GM13977 (cell line): ENCODE data around the gene CDK7.

ENCODE experiments used
- DNase-seq: peaks from one replicate; pipeline ENCODE4 v3.0.0; 2012; ENCODE audit warnings: low spot score
- in situ Hi-C: fragments of 300-500 bp; cut with MboI; formaldehyde crosslinking; loops from one replicate; pipeline ENCODE4 v1.12.0; 2022; ENCODE audit warnings: low sequenced_read_pairs, low pct_unique_long_range_greater_than_20kb, mixed read lengths, inconsistent platforms; ENCODE audit not compliant: unreplicated experiment
- TF ChIP-seq, protein P1 (sequence below): IDR thresholded peaks from 2 replicates; pipeline ENCODE4 v1.5.1; 2012; ENCODE audit warnings: mild to moderate bottlenecking, control low read depth; ENCODE audit not compliant: insufficient read depth; ENCODE audit errors: extremely low read depth, missing control alignments

CDK7 gene

DNA sequence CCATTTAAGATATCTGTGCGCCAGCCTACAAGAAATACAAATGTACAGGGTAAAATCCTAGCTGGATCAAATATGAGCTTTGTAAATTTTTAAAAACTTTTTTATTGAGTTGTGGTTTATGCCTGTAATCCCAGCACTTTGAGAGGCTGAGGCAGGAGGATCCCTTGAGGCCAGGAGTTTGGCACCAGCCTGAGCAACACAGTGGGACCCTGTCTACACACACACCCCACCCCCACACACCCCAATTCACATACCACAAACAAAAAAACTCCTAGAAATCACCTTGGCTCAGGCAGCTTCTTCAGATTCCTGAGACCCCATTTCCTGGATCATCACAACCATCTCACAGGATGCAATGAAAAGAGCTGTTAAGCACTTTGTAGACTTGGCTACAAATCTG lies 46.4 kb downstream of the CDK7 start:
- in situ Hi-C loops = no loop called here
- TF ChIP-seq, protein P1, sequence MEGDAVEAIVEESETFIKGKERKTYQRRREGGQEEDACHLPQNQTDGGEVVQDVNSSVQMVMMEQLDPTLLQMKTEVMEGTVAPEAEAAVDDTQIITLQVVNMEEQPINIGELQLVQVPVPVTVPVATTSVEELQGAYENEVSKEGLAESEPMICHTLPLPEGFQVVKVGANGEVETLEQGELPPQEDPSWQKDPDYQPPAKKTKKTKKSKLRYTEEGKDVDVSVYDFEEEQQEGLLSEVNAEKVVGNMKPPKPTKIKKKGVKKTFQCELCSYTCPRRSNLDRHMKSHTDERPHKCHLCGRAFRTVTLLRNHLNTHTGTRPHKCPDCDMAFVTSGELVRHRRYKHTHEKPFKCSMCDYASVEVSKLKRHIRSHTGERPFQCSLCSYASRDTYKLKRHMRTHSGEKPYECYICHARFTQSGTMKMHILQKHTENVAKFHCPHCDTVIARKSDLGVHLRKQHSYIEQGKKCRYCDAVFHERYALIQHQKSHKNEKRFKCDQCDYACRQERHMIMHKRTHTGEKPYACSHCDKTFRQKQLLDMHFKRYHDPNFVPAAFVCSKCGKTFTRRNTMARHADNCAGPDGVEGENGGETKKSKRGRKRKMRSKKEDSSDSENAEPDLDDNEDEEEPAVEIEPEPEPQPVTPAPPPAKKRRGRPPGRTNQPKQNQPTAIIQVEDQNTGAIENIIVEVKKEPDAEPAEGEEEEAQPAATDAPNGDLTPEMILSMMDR = no peak
- no peak for DNase-seq

DNA sequence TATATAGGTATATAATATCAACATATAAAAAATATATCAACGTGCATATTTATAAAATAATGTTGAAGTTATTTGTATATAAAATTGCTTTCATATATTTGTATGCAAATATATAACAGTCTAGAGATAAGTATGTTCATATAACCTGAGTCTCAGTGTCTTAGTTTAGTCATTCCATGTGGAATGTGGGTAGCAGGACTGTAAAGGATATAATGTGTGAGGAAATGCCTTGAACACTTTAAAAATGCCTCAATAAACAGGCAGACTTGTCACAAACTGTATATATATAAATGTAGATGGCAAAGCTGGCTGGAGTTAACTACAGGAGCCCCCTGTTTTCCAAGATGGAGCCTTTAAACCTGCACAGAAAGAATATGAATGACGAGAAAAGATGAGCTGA lies 49.5 kb downstream of the CDK7 start:
- TF ChIP-seq, protein P1 = no peak
- no peak for DNase-seq
- in situ Hi-C loops = no loop called here

DNA sequence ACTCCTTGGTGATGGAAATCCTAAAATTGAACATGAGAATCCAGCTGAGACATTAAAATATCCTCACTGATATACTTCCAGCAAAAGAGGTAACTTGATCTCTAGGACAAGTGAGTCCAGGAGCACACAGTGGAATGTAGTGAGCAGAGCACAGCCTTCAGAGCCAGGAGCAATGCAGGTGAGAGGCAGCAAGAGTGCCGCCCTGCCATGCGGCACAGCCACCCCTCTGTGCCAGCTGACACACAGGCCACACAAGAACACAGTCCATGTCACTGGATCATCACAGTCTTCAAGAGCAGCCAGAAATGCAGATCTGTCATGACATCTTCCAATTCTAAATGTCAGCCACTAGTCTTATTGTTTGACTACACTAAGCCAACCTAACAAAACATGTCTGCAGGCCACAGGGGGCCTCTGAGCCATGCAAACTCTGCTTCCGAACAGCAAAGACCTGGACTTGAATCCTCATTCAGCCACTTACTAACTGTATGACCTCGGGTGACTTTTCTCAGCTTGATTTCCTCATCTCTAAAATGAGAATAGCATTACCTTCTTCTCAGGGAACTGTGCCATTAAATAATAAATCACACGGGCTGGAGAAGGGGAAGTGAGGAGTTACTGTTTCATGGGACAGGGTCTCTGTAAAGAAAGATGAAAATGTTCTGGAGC lies 50.9 kb downstream of the CDK7 start:
- in situ Hi-C loops = no loop called here
- TF ChIP-seq, protein P1 = no peak
- no peak for DNase-seq

DNA sequence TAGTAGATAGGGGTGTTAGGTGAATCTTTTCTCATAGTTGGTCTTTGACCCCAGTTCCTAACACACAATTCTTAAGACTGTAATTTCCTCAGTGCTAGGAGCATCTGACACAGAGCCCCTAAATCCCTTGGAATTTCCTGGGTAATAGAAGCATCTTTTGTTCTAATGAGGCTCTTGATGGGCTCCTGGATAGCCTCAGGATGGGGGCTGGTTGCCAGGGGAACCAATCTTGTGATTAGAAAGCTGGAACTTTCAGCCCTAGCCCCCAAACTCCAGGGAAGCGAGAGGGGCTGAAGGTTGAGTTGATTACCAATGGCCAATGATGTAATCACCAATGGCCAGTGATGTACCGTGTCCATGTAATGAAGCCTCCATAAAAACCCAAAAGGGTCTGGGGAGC lies 53.4 kb downstream of the CDK7 start:
- in situ Hi-C loops = no loop called here
- TF ChIP-seq, protein P1 = no peak
- no peak for DNase-seq

DNA sequence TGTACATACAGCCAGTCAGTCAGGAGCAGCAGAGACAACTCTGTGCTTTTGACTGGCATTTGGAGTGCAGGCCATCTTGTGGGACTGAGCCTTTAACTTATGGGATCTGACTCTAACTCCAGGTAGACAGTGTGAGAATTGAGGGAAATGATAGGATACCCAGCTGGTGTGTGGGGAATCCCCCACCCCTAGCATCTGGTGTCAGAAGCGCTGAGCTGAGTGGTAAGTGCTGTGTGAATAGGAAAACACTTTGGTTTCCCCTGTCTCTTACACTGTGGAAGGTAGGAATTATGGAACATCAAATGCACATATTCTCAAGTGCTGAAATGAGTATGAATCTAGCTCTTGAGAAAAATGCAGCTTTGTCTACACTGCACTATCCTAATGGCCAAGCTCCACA lies 54.0 kb downstream of the CDK7 start:
- DNase-seq = no peak
- TF ChIP-seq, protein P1 = no peak
- in situ Hi-C loops = no loop called here

DNA sequence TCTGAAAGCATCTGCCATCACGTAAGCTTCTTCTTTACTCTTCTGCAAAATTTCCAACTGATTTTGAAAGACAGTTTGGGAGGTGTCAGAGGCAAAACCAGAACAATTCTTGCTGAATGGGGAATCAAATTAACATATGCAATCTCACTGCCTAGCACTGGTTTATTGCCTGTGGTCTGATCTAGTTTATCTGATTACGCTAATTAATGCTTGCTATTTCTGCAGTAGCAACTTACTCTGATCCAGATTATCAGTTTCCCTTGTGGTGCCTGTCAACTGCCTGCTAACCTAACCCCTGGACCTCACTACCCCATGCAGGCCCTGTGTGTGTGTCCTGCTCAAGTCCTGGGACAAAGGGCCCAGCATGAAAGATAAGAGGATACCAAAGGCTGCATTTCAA lies 57.6 kb downstream of the CDK7 start:
- DNase-seq = no peak
- TF ChIP-seq, protein P1 = no peak
- in situ Hi-C loops = no loop called here

DNA sequence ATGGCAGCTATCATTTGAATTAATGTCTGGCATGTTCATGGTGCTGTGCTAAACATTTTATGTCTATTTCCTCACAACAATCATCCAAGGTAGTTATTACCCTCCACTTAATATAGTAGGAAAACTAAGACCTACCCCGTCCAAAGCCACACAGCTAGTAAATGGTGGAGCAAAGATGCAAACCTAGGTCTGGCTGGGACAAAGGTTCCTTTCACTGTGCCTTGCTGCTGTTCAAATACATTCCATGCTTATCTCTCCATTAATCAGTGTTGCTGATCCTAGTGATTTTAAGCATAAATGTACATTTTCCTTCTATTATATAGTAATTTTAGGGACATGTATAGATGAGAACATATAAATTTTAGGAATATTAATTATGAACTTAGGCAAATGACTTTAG lies 59.2 kb downstream of the CDK7 start:
- TF ChIP-seq, protein P1 = no peak
- in situ Hi-C loops = no loop called here

More for the DNA sequence above, 59.2 kb downstream of the CDK7 start:
- DNase-seq = no peak
